CD4-positive, alpha-beta T cell (primary cell): ENCODE data around the gene IRF6. TPM values are rescaled to one million over a fixed set of nuclear protein-coding genes. Genes with fewer than 3 reads are reported as not detected.

Experiments
- ATAC-seq: fragments of 200-7000 bp; cut with Tn5 transposase; one replicate; pipeline ENCODE4 v1.10.0; 2022; ENCODE audit warnings: mild to moderate bottlenecking; ENCODE audit not compliant: poor library complexity
- CTCF ChIA-PET: fragments of 350-600 bp; sonication (Branson Sonifier 250); formaldehyde crosslinking; loops from one replicate; lab custom pipeline; 2021; ENCODE audit warnings: antibody characterized with exemption, inconsistent platforms; lab: Charles Lee
- POLR2A ChIA-PET: fragments of 350-600 bp; sonication (Branson Sonifier 250); formaldehyde crosslinking; loops from one replicate; lab custom pipeline; 2021; ENCODE audit warnings: antibody characterized with exemption, inconsistent platforms; lab: Charles Lee
- DNase-seq, 14 experiments: peaks; one replicate each; pipeline ENCODE4 v3.0.0-alpha.2; 2013 to 2020; ENCODE audit warnings: mixed read lengths in 2 of 14
- H3K27ac ChIP-seq, 2 donors: one replicate each; pipeline versions ENCODE4 v1.5.1 to v1.7.0; 2013; ENCODE audit warnings: low read length in 2 of 2, low read depth in 1 of 2, mild to moderate bottlenecking in 1 of 2
- H3K27me3 ChIP-seq, 2 experiments: 1 replicate in 1 of 2; 2 replicates in 1 of 2; pipeline versions ENCODE4 v1.6.1 to v1.7.0; 2013; ENCODE audit warnings: low read length in 2 of 2, control low read depth in 1 of 2, mild to moderate bottlenecking in 1 of 2, moderate library complexity in 1 of 2; ENCODE audit not compliant: insufficient read depth in 2 of 2, control insufficient read depth in 1 of 2
- H3K36me3 ChIP-seq: one replicate; pipeline ENCODE4 v1.6.1; 2013; ENCODE audit warnings: low read length, control low read depth; ENCODE audit not compliant: insufficient read depth
- H3K4me1 ChIP-seq: one replicate; pipeline ENCODE4 v1.6.1; 2013; ENCODE audit warnings: low read length, control low read depth; ENCODE audit not compliant: insufficient read depth
- H3K4me3 ChIP-seq: one replicate; pipeline ENCODE4 v1.5.1; 2013; ENCODE audit warnings: mild to moderate bottlenecking, low read length, moderate library complexity
- H3K9me3 ChIP-seq, 2 experiments: 1 replicate in 1 of 2; 2 replicates in 1 of 2; pipeline versions ENCODE4 v1.6.1 to v1.7.0; 2013; ENCODE audit warnings: low read length in 2 of 2, mild to moderate bottlenecking in 2 of 2, control low read depth in 1 of 2, moderate library complexity in 1 of 2; ENCODE audit not compliant: control insufficient read depth in 1 of 2, insufficient read depth in 1 of 2
- H3K27ac Mint-ChIP-seq: one replicate; pipeline ENCODE4 v1.8.0; 2020; ENCODE audit warnings: mixed read lengths
- H3K27me3 Mint-ChIP-seq: one replicate; pipeline ENCODE4 v1.8.0; 2021; ENCODE audit warnings: mixed read lengths
- H3K36me3 Mint-ChIP-seq: one replicate; pipeline ENCODE4 v1.8.0; 2021; ENCODE audit warnings: low read depth, mixed read lengths
- H3K4me1 Mint-ChIP-seq: one replicate; pipeline ENCODE4 v1.8.0; 2021; ENCODE audit warnings: low read depth, mixed read lengths
- H3K4me3 Mint-ChIP-seq: one replicate; pipeline ENCODE4 v1.8.0; 2020; ENCODE audit warnings: mild to moderate bottlenecking, mixed read lengths
- H3K9me3 Mint-ChIP-seq: one replicate; pipeline ENCODE4 v1.8.0; 2020; ENCODE audit warnings: mixed read lengths
- intact Hi-C, 2 experiments: fragments of 100-400 bp; cut with DNase I in 1 of 2; cut with micrococcal nuclease in 1 of 2; formaldehyde crosslinking; loops; one replicate each; pipeline versions ENCODE4 v1.15.1 to v1.9.0; 2023 to 2025; cut with DNase I, micrococcal nuclease
- total RNA-seq, 174 experiments: library from RNA in 2 of 174; stranded (reverse) in 2 of 174; gene quantifications; one replicate each; pipeline ENCODE4 v1.2.3 and lab custom pipeline; 2021 to 2026
- TF ChIP-seq, protein P1 (sequence below): fragments of 200-600 bp; IDR thresholded peaks from one replicate; pipeline ENCODE4 v1.8.0; 2022; ENCODE audit warnings: antibody characterized with exemption, mild to moderate bottlenecking

Gene IRF6
- total RNA-seq, 2 experiments from 2014 or later = 0.74 to 1.7 TPM

- Histone ChIP-seq H3K4me3 (no peak overlapping the region), H3K36me3 (peaks cover 45% of the 10 kb centered on the region), H3K9me3 (no peaks in the 10 kb centered on the region), H3K4me1 (no peaks in the 10 kb centered on the region), H3K27ac (no peak overlapping the region), H3K27me3 (no peaks in the 10 kb centered on the region)
- ATAC-seq = no peak
- TF ChIP-seq, protein P1, sequence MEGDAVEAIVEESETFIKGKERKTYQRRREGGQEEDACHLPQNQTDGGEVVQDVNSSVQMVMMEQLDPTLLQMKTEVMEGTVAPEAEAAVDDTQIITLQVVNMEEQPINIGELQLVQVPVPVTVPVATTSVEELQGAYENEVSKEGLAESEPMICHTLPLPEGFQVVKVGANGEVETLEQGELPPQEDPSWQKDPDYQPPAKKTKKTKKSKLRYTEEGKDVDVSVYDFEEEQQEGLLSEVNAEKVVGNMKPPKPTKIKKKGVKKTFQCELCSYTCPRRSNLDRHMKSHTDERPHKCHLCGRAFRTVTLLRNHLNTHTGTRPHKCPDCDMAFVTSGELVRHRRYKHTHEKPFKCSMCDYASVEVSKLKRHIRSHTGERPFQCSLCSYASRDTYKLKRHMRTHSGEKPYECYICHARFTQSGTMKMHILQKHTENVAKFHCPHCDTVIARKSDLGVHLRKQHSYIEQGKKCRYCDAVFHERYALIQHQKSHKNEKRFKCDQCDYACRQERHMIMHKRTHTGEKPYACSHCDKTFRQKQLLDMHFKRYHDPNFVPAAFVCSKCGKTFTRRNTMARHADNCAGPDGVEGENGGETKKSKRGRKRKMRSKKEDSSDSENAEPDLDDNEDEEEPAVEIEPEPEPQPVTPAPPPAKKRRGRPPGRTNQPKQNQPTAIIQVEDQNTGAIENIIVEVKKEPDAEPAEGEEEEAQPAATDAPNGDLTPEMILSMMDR = no peak
- peaks cover 15% of the 10 kb centered on the region for H3K4me1 Mint-ChIP-seq
- DNase-seq = no peak
- peak overlapping the region; percentile 56 for H3K27ac Mint-ChIP-seq
- H3K4me3 Mint-ChIP-seq = no peak overlapping the region
- no peaks in the 10 kb centered on the region for H3K9me3 Mint-ChIP-seq
- H3K27me3 Mint-ChIP-seq = no peaks in the 10 kb centered on the region
- ChIA-PET POLR2A (no interaction called here), CTCF (no interaction called here)
- intact Hi-C loops = no loop called here
- peaks cover 68% of the 10 kb centered on the region for H3K36me3 Mint-ChIP-seq
These were observed 48.3 kb upstream of the IRF6 start for GRCh38 chr1:209854196-209854595.

DNA sequence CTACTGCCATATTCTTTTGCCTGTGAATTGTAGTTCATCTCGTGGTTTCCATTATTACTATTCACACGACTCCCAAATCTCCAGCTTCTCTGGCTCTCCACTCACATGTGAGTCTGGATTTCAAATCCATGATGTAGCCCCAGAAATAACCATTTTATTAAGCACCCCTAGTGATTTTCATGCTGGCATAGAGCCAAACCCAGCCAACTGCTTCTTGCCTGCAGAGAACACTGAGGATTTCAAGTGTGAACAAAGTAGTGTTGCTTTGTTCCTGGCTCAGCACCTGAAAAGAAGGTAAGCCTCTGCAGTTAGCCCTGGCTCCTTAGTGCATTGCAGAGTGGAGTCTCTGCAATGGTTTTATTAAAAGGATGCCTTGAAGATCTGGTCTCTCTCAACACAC lies 47.7 kb upstream of the IRF6 start:
- TF ChIP-seq, protein P1 = no peak
- Histone ChIP-seq H3K4me1 (no peaks in the 10 kb centered on the region), H3K36me3 (peaks cover 49% of the 10 kb centered on the region), H3K9me3 (no peaks in the 10 kb centered on the region), H3K4me3 (no peak overlapping the region), H3K27ac (no peak overlapping the region), H3K27me3 (no peaks in the 10 kb centered on the region)
- DNase-seq (no peak), ATAC-seq (no peak)
- intact Hi-C loops = no loop called here
- POLR2A ChIA-PET = no interaction called here
- no peak overlapping the region for H3K4me3 Mint-ChIP-seq
- H3K9me3 Mint-ChIP-seq = no peaks in the 10 kb centered on the region
- CTCF ChIA-PET = no interaction called here
- no peaks in the 10 kb centered on the region for H3K27me3 Mint-ChIP-seq
- H3K36me3 Mint-ChIP-seq = peaks cover 70% of the 10 kb centered on the region
- peaks cover 15% of the 10 kb centered on the region for H3K4me1 Mint-ChIP-seq
- peak overlapping the region; percentile 56 for H3K27ac Mint-ChIP-seq

GRCh38 chr1:209850342-209850979 lies 44.5 kb upstream of the IRF6 start:
- no peak overlapping the region for H3K4me3 Mint-ChIP-seq
- no peaks in the 10 kb centered on the region for H3K9me3 Mint-ChIP-seq
- Histone ChIP-seq H3K4me3 (no peak overlapping the region), H3K27me3 (no peaks in the 10 kb centered on the region), H3K9me3 (no peaks in the 10 kb centered on the region), H3K36me3 (peaks cover 80% of the 10 kb centered on the region), H3K27ac (no peak overlapping the region), H3K4me1 (no peaks in the 10 kb centered on the region)
- intact Hi-C loops = no loop called here
- ATAC-seq (no peak), DNase-seq (peak in 4 of 14 experiments; percentile 17 to 28 (median 18))
- TF ChIP-seq, protein P1 = no peak
- H3K36me3 Mint-ChIP-seq = peaks cover 95% of the 10 kb centered on the region
- peak overlapping the region; percentile 4 for H3K27ac Mint-ChIP-seq
- peaks cover 26% of the 10 kb centered on the region for H3K4me1 Mint-ChIP-seq
- ChIA-PET POLR2A (no interaction called here), CTCF (interaction anchor here (1.3 to 1.6 kb wide), 2 partner anchors 10 to 23 kb away, joined by 4 read pairs; partner anchors contain the start of gene UTP25)
- no peaks in the 10 kb centered on the region for H3K27me3 Mint-ChIP-seq
